Suprapubic skin (tissue), 4 donors: Measurements from ENCODE around the gene TAF12.
"Not testable (repeated sequence)": the region's sequence is repeated elsewhere in the genome, so short reads cannot be mapped to it uniquely, and the experiment has no call there.

ENCODE experiments used
- EP300 ChIP-seq: sonication (generic); formaldehyde crosslinking; IDR thresholded peaks from one replicate; pipeline ENCODE4 v1.6.1; 2017; ENCODE audit warnings: antibody characterized with exemption
- POLR2A ChIP-seq, 2 donors: fragments of 450-650 bp; IDR thresholded peaks; one replicate each; pipeline ENCODE4 v1.6.1; 2017; ENCODE audit warnings: antibody characterized with exemption in 2 of 2, mild to moderate bottlenecking in 2 of 2, moderate library complexity in 2 of 2
- POLR2AphosphoS5 ChIP-seq, 3 donors: sonication (generic); formaldehyde crosslinking; IDR thresholded peaks; one replicate each; pipeline ENCODE4 v1.6.1; 2017; ENCODE audit warnings: antibody characterized with exemption in 3 of 3
- TF ChIP-seq, protein P1 (sequence below), 2 donors: fragments of 200-600 bp in 1 of 2; fragments of 450-650 bp in 1 of 2; sonication (generic) in 1 of 2; IDR thresholded peaks; one replicate each; pipeline ENCODE4 v1.5.1; 2016 to 2019; ENCODE audit warnings: antibody characterized with exemption in 2 of 2, mild to moderate bottlenecking in 1 of 2, moderate library complexity in 1 of 2

DNA sequence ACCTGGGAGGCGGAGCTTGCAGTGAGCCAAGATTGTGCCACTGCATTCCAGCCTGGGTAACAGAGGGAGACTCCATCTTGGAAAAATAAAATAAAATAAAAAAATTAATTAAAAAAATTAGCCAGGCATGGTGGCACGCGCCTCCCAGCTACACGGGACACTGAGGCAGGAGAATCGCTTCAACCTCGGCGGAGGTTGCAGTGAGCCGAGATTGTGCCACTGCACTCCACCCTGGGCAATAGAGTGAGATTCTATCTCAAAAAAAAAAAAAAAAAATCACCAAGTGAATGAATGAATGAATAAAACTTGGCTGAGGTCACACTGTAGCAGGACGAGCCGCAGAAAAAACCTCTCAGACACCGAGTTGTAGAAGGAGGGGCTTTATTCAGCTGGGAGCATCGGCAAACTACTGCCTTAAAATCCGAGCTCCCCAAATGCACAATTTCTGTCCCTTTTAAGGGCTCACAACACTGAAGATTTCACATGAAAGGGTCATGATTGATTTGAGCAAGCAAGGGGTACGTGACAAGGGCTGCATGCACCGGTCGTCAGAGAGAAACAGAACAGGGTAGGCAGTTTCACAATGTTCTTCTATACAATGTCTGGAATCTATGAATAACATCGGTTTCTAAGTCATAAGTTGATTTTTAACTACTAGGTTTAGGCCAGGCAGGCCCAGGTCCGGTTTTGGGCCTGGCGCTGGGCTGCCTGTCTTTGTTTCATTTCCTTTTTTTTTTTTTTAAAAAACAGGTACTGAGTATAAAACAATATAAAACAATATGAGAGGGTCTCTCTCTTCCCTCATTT, 56.1 kb downstream of the TAF12 start:
- not testable (repeated sequence) for TF ChIP-seq EP300; POLR2A (IDR thresholded peaks at IDR 0.05); POLR2AphosphoS5 (IDR thresholded peaks at IDR 0.05)
- TF ChIP-seq, protein P1, sequence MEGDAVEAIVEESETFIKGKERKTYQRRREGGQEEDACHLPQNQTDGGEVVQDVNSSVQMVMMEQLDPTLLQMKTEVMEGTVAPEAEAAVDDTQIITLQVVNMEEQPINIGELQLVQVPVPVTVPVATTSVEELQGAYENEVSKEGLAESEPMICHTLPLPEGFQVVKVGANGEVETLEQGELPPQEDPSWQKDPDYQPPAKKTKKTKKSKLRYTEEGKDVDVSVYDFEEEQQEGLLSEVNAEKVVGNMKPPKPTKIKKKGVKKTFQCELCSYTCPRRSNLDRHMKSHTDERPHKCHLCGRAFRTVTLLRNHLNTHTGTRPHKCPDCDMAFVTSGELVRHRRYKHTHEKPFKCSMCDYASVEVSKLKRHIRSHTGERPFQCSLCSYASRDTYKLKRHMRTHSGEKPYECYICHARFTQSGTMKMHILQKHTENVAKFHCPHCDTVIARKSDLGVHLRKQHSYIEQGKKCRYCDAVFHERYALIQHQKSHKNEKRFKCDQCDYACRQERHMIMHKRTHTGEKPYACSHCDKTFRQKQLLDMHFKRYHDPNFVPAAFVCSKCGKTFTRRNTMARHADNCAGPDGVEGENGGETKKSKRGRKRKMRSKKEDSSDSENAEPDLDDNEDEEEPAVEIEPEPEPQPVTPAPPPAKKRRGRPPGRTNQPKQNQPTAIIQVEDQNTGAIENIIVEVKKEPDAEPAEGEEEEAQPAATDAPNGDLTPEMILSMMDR (IDR thresholded peaks at IDR 0.05): not testable (repeated sequence)
